NOMO-1 treated with dmso at 0.1 percent for 144 hours (cell line): ENCODE measurements around the gene ZFX.
A peak's percentile ranks its signal among the peaks of the same experiment; 100 is the strongest.
"Not testable (repeated sequence)": the region's sequence is repeated elsewhere in the genome, so short reads cannot be mapped to it uniquely, and the experiment has no call there.

Source experiments
- DNase-seq: peaks from one replicate; lab custom pipeline; 2025; ENCODE audit not compliant: unreplicated experiment; lab: John Stamatoyannopoulos, UW

Gene ZFX

DNA sequence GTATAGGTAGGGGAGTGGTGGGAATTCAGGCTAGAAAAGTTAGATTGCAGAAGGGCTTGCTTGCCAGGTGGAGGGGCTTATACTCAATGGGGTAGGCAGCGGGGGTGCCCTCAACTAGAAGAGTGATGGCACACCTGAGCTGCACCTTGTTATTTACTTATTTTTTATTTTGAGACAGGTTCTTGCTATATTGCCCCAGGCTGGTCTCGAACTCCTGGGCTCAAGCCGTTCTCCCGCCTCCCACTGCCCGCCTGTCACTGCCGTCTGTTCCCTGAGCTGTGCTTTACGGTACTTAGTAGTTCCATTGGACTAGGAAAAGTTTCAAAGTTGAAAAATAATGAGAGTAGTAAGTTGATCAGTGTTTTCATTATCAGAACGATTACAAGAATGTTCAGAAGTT lies 2.0 kb downstream of the ZFX start:
- no peak for DNase-seq

DNA sequence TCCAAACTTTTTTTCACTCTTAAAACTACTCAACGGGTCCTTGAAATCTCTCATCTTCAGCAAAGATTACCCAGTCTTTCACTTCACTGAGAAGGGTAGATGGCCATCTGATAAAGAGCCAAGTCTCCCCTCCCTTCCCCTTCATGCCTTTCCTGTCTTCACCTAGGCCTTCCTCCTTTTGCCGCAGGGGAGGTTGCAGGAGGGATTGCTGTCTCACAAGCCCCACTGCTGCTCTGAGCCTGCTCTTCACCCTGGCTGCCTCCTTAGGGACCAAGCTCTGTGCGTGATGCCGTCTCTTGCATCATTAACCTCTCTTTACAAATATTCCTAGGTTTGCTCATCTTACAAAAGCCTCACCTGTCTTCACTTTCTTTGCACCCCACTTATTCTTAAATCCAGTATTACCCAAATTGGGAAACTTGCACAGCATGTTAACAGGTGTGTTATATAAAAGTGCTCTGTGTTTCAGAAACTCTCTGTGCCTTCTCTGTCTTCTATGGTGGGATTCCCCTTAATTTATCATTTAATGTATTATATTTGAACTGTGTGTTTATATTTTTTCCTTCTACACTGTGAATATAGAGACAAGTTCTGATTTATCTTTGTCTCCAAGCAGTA lies 3.8 kb downstream of the ZFX start:
- no peak for DNase-seq

DNA sequence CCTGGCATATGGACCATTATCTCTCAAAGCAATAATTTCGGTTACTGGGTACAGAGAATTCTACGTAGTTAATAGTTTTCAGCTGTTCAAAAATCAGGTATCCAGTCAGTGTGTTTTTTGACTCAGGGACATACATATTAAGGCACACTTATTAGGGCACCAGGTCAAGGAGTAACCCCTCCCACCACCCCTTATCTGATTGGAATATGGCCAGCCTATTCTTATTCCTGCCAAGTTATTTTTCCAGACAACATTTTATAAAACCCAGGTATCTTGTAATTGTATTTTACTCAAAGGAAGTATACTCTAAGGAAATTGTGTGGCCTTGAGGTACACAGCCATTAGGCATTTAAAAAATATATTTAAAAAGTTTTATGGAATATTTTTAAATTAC lies 4.3 kb downstream of the ZFX start:
- DNase-seq: no peak

DNA sequence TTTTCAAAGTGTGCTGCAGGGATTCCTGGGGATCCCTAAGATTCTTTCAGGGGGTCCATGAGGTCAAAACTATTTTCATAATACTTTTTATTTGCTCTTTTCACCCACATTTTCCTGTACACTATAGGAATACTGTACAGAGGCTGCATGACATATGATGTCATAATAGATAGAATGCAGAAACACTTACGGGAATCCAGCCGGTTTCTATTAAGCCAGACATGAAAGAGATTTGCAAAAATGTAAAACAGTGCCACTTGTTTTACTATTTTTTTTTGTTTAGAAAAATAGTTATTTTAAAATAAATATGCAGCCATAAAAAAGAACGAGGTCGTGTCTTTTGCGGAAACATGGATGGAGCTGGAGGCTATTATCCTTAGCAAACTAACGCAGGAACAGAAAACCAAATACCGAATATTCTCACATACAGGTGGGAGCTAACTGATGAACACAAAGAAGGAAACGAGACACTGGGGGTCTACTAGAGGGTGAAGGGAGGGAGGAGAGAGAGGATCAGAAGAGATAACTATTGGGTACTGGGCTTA lies 5.0 kb downstream of the ZFX start:
- no peak for DNase-seq

DNA sequence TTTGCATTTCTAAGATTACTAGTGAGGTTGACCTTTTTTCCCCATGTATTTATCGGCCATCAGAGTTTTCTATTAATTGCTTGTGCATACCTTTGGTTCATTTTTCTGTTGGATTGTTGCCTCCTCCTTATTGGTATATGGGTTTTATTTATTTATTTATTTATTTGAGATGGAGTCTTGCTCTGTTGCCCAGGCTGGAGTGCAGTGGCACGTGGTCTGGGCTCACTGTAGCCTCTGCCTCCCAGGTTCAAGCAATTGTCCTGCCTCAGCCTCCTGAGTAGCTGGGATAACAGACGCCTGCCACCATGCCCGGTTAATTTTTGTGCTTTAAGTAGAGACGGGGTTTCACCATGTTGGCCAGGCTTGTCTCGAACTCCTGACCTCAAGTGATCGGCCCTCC lies 6.2 kb downstream of the ZFX start:
- not testable (repeated sequence) for DNase-seq

DNA sequence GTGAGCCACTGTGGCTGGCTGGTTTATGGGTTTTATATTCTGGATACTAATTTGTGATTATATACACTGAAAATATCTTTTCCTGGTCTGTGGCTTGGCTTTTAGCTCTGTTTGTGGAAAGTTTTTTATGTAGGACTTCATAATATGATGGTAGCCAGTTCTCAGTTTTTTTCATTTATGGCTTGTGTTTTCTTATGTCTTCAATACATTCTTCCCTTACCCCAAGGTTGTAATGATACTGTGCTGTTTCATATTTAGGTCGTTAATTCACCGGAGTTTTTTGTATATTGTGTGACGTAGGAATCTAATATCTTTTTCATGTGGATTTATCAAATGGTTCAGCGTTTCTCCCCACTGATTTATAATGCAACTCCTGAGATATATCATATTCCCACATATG lies 6.6 kb downstream of the ZFX start:
- DNase-seq: no peak

DNA sequence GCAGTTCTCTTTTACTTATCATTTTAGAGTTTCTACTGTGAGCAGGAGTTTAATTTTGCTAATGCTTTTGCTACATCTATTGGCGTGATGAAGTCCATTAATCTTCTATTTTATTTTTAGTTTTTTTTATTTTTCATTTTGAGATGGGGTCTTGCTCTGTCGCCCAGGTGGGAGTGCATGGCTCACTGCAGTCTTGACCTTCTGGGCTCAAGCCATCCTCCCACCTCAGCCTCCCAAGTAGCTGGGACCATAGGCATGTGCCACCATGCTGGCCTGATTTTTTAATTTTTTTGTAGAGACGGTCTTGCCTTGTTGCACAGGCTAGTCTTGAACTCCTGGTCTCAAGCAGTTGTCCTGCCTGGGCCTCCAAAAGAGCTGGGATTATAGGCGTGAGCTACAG lies 9.4 kb downstream of the ZFX start:
- DNase-seq: no peak

DNA sequence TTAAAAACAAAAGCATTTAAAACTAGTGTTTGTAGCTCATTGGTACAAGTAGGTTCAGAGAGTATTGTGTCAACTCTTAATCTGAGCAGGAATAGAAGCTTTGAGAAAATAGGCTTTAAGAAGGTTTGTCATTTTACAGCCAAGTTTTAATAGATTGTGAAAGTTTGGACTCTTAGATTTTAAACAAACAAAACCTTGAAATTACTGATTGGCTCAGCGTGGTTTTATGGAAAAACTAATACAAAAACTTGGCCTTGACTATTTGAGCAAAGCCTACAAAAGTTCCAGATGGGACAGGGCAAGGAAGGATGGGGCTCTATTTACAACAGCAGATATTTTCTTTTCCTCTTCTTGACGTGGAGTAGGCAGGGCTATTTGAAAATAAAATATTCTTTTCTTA lies 16.5 kb downstream of the ZFX start:
- DNase-seq: no peak

DNA sequence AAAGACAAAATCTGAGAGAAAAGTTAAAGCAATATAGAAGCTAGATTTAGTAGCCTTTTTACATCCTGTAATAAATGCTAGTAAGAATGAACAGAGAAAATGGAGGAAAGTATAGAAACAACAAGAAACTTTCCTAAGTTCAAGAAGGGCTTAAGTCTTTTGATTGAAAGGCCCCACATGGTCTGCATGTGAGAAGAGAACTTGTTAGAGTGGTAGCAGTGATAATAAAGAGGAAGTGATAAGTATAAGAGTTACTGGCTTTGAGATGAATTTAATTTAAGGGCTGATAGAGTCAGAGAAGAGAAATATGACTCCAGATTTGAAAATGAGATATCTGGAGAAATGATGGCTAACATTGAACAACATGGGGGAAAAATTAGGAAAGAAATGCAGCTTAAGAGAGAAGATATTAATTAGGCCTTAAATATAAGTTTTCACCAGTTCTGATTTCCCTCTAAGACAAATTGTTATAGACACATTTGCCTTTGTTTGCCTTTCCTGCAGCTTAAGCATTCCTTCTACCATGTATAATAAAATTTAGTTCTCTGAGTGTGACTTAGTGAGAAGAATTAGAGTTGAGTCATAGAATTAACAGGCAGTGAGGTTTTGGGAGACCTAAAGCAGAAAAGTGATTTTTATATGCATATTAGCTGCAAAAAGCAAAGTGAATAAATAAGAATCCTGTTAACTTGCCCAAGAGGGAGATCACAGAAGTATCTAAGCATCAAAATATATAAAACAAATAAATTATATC lies 18.4 kb downstream of the ZFX start:
- peak; percentile 1 for DNase-seq

DNA sequence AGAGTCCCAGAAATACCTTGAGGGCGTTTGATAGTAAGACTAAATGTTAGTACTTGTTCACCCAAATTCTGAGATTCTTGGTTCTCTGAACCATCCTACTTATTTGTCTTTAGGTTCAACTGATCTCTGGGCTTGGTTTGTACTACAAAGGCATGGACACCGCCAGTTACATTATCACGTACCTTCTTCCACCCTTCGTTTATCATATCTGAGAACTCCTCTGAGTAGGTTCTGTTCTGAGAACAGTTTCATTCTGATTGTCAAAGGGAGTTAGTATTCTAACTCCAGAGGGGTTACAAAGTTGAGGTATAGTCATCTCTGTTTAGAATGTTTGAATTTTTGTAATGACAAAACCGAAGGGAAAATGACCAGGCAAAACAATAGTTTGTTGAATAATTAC lies 19.3 kb downstream of the ZFX start:
- DNase-seq: no peak

DNA sequence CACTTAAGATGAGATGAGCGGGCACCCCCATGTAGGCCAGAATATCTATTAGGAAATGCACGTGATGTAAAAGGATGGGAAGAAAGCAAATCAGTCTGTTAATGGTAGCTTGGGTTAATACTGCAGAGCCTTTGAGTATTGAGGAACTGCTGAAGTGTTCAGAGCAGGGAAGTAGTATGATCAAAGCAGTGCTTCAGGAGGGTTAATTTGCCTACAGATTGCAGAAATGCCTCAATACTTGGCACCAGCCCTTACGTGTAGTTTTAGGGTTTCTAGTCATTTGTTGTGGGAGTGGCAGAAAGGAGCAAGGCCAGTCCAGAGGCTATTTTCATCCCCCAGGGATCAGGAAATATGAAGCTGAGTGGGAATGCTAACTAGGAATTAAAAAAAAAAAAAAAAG lies 19.7 kb downstream of the ZFX start:
- peak; percentile 5 for DNase-seq

DNA sequence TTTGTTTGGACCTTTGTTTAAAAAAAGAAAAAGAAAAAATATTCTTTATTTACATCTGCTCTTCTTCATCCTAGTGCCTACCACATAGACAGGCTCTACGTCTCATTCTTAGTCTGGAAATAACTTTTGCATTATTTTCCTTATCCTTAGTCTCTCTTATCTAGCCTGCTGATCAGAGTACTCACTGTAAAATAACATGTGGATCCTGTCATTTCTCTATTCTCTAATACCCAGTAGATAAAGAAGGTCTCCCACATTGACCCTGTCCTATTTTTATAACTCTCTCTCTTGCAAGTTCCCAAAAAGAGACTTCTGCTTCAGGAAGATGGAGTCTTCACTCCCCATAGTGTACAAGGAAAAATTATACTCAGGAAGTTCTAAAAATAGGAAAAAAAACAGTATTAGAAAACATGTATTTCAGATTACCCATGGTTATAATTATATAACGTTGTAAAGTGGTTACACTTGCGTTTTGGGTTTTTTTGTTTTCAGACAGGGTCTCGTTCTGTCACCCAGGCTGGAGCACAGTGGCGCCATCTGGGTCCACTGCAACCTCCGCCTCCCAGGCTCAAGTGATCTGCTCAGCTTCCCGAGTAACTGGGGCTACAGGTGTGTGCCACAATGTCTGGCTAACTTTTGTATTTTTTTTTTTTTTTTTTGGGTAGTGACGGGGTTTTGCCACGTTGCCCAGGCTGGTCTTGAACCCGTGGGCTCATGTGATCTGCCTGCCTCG lies 23.8 kb downstream of the ZFX start:
- DNase-seq: no peak

DNA sequence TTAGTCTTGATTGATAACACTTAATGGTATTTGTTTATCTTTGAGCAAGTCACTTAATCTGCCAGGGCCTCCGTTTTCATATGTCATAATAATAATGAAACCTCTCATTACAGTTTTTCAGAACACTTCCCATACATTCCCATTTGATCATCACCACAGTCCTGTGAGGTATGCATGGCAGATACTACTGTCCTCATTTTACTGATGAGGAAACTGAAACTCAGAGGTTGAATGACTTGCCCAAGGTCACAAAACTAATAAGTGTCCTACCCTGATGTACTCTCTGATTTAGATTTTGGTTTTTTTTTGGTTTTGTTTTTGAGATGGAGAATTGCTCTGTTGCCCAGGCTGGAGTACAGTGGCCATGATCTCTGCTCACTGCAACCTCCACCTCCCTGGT lies 25.7 kb downstream of the ZFX start:
- DNase-seq: no peak

DNA sequence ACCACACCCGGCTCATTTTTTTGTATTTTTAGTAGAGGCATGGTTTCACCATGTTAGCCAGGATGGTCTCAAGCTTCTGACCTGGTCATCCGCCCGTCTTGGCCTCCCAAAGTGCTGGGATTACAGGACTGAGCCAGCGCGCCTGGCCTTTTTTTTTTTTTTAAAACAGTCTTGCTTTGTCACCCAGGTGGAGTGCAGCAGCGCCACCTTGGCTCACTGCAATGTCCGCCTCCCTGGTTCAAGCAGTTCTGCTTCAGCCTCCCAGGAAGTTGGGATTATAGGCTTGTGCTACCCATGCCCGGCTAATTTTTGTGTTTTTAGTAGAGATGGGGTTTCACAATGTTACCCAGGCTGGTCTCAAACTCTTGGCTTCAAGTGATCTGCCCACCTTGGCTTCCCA lies 28.9 kb downstream of the ZFX start:
- no peak for DNase-seq

DNA sequence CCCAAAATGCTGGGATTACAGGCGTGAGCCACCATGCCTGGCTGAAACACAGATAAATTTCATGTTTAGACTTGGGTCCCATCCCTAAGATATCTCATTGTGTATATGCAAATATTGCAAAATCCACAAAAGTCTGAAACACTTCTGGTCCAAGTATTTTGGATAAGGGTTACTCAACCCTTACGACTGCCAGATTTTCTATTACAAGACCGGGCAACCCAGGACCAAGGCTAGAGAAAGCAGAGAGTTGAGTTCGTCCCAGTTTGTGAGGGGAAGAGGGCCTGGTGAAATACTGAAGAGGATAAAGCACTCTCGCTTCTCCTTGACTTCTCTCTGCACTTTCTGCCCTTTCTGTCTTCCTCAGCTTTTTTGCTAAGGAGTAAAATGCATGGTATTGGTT lies 34.5 kb downstream of the ZFX start:
- no peak for DNase-seq

DNA sequence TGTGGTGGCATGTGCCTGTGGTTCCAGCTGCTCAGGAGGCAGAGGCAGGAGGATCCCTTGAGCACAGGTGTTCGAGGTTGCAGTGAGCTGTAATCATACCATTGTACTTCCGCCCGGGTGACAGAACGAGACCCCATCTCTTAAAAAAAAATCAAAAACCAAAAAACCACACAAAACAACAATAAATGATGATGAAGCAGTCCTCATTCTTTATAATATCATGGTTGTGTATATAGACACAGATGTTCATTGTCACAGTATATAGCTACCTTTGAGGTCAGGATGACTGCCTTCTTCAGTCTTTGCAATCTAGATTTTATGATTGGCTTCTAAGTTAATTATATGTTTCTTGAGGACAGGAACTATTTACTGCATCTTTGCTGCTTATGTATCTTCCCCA lies 37.0 kb downstream of the ZFX start:
- no peak for DNase-seq

DNA sequence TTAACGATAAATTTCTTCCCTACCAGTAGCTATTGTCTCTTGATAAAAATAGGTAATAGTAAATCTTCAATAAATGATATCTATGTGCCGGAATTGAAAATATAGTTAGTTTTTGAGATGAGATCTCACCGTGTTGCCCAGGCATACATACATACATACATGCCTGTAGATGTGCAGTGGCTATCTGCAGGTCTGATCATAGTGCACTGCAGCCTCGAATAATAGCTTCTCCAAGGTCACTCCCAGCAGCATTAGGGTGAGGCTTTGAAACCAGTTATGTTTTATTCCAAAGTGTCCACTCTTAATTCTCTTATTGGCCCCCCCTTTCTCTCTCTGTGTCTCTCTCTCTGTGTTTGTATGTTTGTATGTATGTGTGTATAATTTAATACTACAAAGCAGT lies 37.5 kb downstream of the ZFX start:
- DNase-seq: no peak

DNA sequence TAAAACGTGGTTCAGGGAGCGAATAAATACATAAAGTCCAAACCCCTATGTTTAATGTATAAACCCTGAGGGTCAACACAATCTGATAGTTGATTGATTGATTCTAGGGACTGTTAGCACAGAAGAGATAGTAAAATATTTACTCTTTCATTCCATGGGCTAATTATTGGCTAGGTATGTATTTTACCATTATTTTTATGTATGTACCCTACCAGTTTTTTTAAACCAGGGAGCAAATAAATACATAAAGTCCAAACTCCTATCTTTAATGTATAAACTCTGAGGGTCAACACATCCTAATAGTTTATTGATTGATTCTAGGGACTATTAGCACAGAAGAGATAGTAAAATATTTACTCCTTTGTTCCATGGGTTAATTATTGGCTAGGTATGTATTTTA lies 40.0 kb downstream of the ZFX start:
- DNase-seq: no peak

DNA sequence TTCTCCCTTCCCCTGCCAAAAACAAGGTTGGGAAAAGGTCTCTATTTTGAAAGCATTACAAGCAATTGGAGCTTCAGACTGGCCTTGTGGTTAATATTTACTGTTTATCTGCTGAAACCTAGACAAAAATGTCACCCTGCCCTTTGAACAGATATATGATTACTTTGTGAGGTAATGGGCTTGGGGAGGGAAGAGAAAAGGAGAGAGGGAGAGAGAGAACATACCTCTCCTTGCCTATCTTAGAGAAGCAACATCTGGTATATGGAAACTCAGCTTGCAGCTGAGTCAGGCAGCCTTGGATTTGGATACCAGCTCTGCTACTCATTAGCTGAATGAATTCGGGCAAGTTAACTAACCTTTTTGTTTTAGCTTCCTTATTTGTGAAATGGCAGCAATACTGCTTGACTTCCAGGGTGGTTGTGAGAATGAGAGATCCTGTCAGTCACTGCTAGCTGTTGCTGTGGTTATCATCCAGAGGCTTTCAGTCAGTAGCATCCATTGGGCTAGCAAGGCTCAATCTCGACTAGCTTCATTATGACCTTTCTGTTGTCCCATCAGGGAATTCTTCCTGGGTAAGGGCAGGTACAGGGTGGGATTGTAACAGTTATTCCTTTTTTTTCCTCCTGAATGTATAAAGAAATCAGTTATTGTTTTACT lies 41.1 kb downstream of the ZFX start:
- DNase-seq: no peak

DNA sequence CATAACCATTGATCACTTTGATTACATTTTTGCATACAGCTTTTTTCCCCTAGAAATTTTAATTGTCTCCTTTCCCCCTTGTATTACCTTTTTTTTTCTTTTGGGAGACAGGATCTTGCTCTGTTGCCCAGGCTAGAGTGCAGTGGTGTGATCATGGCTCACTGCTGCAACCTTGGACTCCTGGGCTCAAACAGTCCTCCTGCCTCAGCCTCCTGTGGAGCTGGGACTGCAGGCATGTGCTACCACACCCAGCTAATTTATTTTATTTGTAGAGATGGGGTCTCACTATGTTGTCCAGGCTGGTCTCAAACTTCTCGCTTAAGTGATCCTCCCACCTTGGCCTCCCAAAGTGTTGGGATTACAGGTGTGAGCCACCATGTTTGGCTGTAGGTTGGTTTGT lies 47.0 kb downstream of the ZFX start:
- DNase-seq: no peak

DNA sequence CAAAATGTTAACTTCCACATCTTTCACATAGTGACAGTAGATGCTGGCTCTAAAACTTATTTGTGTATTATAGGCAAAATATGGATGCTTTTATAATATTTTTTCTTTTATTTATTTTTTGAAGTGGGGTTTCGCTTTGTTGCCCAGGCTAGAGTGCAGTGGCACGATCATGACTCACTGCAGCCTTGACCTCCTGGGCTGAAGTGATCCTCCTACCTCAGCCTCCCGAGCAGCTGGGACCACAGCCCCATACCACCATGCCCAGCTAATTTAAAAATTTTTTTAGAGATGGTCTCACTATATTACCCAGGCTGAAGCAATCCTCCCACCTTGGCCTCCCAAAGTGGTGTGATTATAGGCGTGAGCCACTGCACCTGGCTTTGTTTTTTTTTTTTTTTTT lies 48.6 kb downstream of the ZFX start:
- DNase-seq: no peak

DNA sequence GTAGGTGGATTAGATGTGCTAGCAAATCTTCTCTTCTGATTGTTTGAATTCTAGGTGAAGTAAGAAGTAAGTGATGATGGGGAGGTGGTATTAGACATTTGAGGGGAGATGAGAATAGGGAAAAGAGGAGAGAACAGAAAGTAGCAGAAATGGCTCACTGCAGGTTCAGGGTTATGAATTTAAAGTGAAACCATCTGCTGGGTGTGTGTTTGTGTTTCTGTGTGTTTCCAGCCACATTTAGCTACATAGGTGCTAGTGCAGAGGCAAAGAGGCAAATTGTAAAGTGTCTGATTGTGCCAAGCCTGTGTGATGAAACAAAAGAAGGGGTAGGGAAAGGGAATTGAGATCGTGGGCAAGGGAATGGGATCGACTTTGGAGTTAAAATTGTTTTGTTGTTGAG lies 50.6 kb downstream of the ZFX start:
- DNase-seq: no peak
